Stimulated activated memory B cell treated with anti-CD40 and anti-IgM and Interleukin-4, amounts not matched to agents 10 μg/mL and 1 μg/mL and 100 μg/mL, for 72 hours (primary cell): ENCODE measurements around the gene CACNB4.
"Not testable (repeated sequence)": the region's sequence is repeated elsewhere in the genome, so short reads cannot be mapped to it uniquely, and the experiment has no call there.

Source experiments
- ATAC-seq: fragments of 150-1000 bp; cut with Tn5 transposase; 2 replicates; pipeline ENCODE4 v1.10.0; 2021
- H3K27ac Mint-ChIP-seq: one replicate; pipeline ENCODE4 v1.8.0; 2022; ENCODE audit warnings: mild to moderate bottlenecking, mixed read lengths
- H3K27me3 Mint-ChIP-seq: one replicate; pipeline ENCODE4 v1.8.0; 2022; ENCODE audit warnings: mixed read lengths
- H3K36me3 Mint-ChIP-seq: one replicate; pipeline ENCODE4 v1.8.0; 2022; ENCODE audit warnings: mixed read lengths
- H3K4me1 Mint-ChIP-seq: one replicate; pipeline ENCODE4 v1.8.0; 2022; ENCODE audit warnings: mixed read lengths
- H3K4me3 Mint-ChIP-seq: one replicate; pipeline ENCODE4 v1.8.0; 2022; ENCODE audit warnings: mild to moderate bottlenecking, moderate library complexity, mixed read lengths
- H3K9me3 Mint-ChIP-seq: one replicate; pipeline ENCODE4 v1.8.0; 2022; ENCODE audit warnings: mixed read lengths

CACNB4 gene

GRCh38 chr2:152025678-152026287 lies 73.1 kb downstream of the CACNB4 start:
- no peaks in the 10 kb centered on the region for H3K36me3 Mint-ChIP-seq
- H3K4me3 Mint-ChIP-seq = peak overlapping the region; percentile 76
- ATAC-seq = peak; percentile 91
- peaks cover 2% of the 10 kb centered on the region for H3K9me3 Mint-ChIP-seq
- H3K27me3 Mint-ChIP-seq = peaks cover 34% of the 10 kb centered on the region
- H3K4me1 Mint-ChIP-seq = peaks cover 13% of the 10 kb centered on the region
- H3K27ac Mint-ChIP-seq = peak overlapping the region; percentile 3

GRCh38 chr2:152024477-152024876 lies 74.4 kb downstream of the CACNB4 start:
- peaks cover 43% of the 10 kb centered on the region for H3K27me3 Mint-ChIP-seq
- H3K4me1 Mint-ChIP-seq = peaks cover 10% of the 10 kb centered on the region
- H3K4me3 Mint-ChIP-seq = no peak overlapping the region
- H3K27ac Mint-ChIP-seq = no peak overlapping the region
- ATAC-seq = no peak
- H3K36me3 Mint-ChIP-seq = no peaks in the 10 kb centered on the region
- no peaks in the 10 kb centered on the region for H3K9me3 Mint-ChIP-seq

GRCh38 chr2:152022090-152022489 lies 76.8 kb downstream of the CACNB4 start:
- Mint-ChIP-seq H3K36me3 (no peaks in the 10 kb centered on the region), H3K9me3 (no peaks in the 10 kb centered on the region), H3K27me3 (peaks cover 21% of the 10 kb centered on the region), H3K4me1 (peaks cover 10% of the 10 kb centered on the region), H3K4me3 (no peak overlapping the region), H3K27ac (no peak overlapping the region)
- no peak for ATAC-seq

- ATAC-seq, H3K4me1 Mint-ChIP-seq, H3K4me3 Mint-ChIP-seq, H3K36me3 Mint-ChIP-seq, H3K9me3 Mint-ChIP-seq, H3K27ac Mint-ChIP-seq: not testable (repeated sequence)
- peaks cover 10% of the 10 kb centered on the region for H3K27me3 Mint-ChIP-seq
Measured at GRCh38 chr2:152021001-152021400, 77.8 kb downstream of the CACNB4 start.

- H3K27me3 Mint-ChIP-seq = peaks cover 8% of the 10 kb centered on the region
- H3K9me3 Mint-ChIP-seq = no peaks in the 10 kb centered on the region
- no peak for ATAC-seq
- no peaks in the 10 kb centered on the region for H3K36me3 Mint-ChIP-seq
- no peak overlapping the region for H3K4me3 Mint-ChIP-seq
- no peak overlapping the region for H3K27ac Mint-ChIP-seq
- H3K4me1 Mint-ChIP-seq = no peaks in the 10 kb centered on the region
Measured at GRCh38 chr2:152019732-152020131, 79.1 kb downstream of the CACNB4 start.

- Mint-ChIP-seq H3K36me3 (no peaks in the 10 kb centered on the region), H3K4me1 (no peaks in the 10 kb centered on the region)
Measured at GRCh38 chr2:152016181-152017120, 82.4 kb downstream of the CACNB4 start.

GRCh38 chr2:152015552-152015951 lies 83.3 kb downstream of the CACNB4 start:
- Mint-ChIP-seq H3K4me3 (no peak overlapping the region), H3K27ac (no peak overlapping the region), H3K27me3 (peaks cover 15% of the 10 kb centered on the region), H3K9me3 (no peaks in the 10 kb centered on the region), H3K36me3 (no peaks in the 10 kb centered on the region), H3K4me1 (no peaks in the 10 kb centered on the region)
- ATAC-seq = no peak

More at GRCh38 chr2:152016181-152017120, 82.4 kb downstream of the CACNB4 start:
- no peaks in the 10 kb centered on the region for H3K9me3 Mint-ChIP-seq
- no peak for ATAC-seq
- no peak overlapping the region for H3K27ac Mint-ChIP-seq
- H3K4me3 Mint-ChIP-seq = no peak overlapping the region
- peaks cover 17% of the 10 kb centered on the region for H3K27me3 Mint-ChIP-seq

- Mint-ChIP-seq H3K27ac (no peak overlapping the region), H3K4me1 (no peaks in the 10 kb centered on the region), H3K9me3 (no peaks in the 10 kb centered on the region), H3K36me3 (no peaks in the 10 kb centered on the region), H3K27me3 (peaks cover 9% of the 10 kb centered on the region), H3K4me3 (no peak overlapping the region)
- no peak for ATAC-seq
Measured at GRCh38 chr2:152012697-152013096, 86.1 kb downstream of the CACNB4 start.

- Mint-ChIP-seq H3K4me3 (no peak overlapping the region), H3K9me3 (no peaks in the 10 kb centered on the region), H3K4me1 (no peaks in the 10 kb centered on the region), H3K36me3 (no peaks in the 10 kb centered on the region), H3K27me3 (peaks cover 9% of the 10 kb centered on the region), H3K27ac (no peak overlapping the region)
- ATAC-seq = no peak
Measured at GRCh38 chr2:152011724-152012123, 87.1 kb downstream of the CACNB4 start.

GRCh38 chr2:152005607-152006006 lies 93.2 kb downstream of the CACNB4 start:
- Mint-ChIP-seq H3K27me3 (no peaks in the 10 kb centered on the region), H3K9me3 (no peaks in the 10 kb centered on the region), H3K4me3 (no peak overlapping the region), H3K4me1 (peaks cover 13% of the 10 kb centered on the region), H3K27ac (no peak overlapping the region), H3K36me3 (no peaks in the 10 kb centered on the region)
- no peak for ATAC-seq

- not testable (repeated sequence) for ATAC-seq, H3K9me3 Mint-ChIP-seq, H3K27ac Mint-ChIP-seq, H3K36me3 Mint-ChIP-seq, H3K27me3 Mint-ChIP-seq, H3K4me3 Mint-ChIP-seq
- H3K4me1 Mint-ChIP-seq = peaks cover 13% of the 10 kb centered on the region
Measured at GRCh38 chr2:152003283-152003682, 95.6 kb downstream of the CACNB4 start.

GRCh38 chr2:151999053-151999452 lies 99.8 kb downstream of the CACNB4 start:
- no peak overlapping the region for H3K27ac Mint-ChIP-seq
- H3K27me3 Mint-ChIP-seq = no peaks in the 10 kb centered on the region
- H3K36me3 Mint-ChIP-seq = no peaks in the 10 kb centered on the region
- peak; percentile 68 for ATAC-seq
- H3K9me3 Mint-ChIP-seq = no peaks in the 10 kb centered on the region
- H3K4me3 Mint-ChIP-seq = no peak overlapping the region
- H3K4me1 Mint-ChIP-seq = peaks cover 2% of the 10 kb centered on the region

- Mint-ChIP-seq H3K4me1 (no peaks in the 10 kb centered on the region), H3K27ac (no peak overlapping the region), H3K27me3 (no peaks in the 10 kb centered on the region), H3K9me3 (no peaks in the 10 kb centered on the region), H3K36me3 (no peaks in the 10 kb centered on the region), H3K4me3 (no peak overlapping the region)
- ATAC-seq = no peak
Measured at GRCh38 chr2:151996243-151997003, 102.4 kb downstream of the CACNB4 start.

- Mint-ChIP-seq H3K27ac (no peak overlapping the region), H3K4me1 (no peaks in the 10 kb centered on the region), H3K36me3 (no peaks in the 10 kb centered on the region), H3K27me3 (no peaks in the 10 kb centered on the region), H3K9me3 (no peaks in the 10 kb centered on the region), H3K4me3 (no peak overlapping the region)
- no peak for ATAC-seq
Measured at GRCh38 chr2:151995161-151995557, 103.7 kb downstream of the CACNB4 start.

- H3K4me3 Mint-ChIP-seq, H3K4me1 Mint-ChIP-seq, H3K27ac Mint-ChIP-seq, H3K27me3 Mint-ChIP-seq, H3K36me3 Mint-ChIP-seq, H3K9me3 Mint-ChIP-seq, ATAC-seq: not testable (repeated sequence)
Measured at GRCh38 chr2:151994178-151994577, 104.7 kb downstream of the CACNB4 start.
